Measurements from ENCODE around the gene CAMK2D. TPM values are rescaled to one million over a fixed set of nuclear protein-coding genes. Genes with fewer than 3 reads are reported as not detected.

CAMK2D gene
- total RNA-seq, 1 donor = 207 TPM

DNA sequence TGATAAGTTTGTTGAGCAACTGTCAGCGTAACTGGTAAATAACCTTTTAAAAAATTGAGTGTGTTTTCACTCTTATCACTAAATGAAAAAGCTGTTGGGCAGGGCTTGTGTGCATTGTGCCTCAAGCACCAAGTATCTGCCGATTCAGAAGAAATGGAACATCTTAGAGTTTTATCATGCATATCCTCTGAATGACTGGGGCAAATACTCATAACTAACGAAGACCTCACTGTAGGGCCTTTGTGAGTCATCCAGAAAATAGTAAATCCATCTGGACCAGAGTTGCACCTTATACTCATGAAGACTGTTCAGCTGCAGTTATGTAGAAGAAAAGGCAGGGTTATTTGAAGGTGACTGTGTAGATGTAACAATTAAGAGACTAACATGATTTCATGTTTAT is 222.1 kb downstream of the CAMK2D start:
- H3K36me3 ChIP-seq (ENCODE audit: insufficient read depth, low read length) = peaks cover 5% of the 10 kb centered on the region
- TF ChIP-seq CTCF (IDR thresholded peaks at IDR 0.05; ENCODE audit: extremely low read depth, low read depth, low read length) = no peak
- H3K9me3 ChIP-seq (ENCODE audit: low read depth, low read length) = no peaks in the 10 kb centered on the region
- no peaks in the 10 kb centered on the region for H3K27me3 ChIP-seq (ENCODE audit: insufficient read depth, low read length)
- no peak overlapping the region for H2AFZ ChIP-seq (ENCODE audit: low read length)
- H3K27ac ChIP-seq (ENCODE audit: low read depth, low read length) = peak overlapping the region; percentile 27
- H3K4me3 ChIP-seq (ENCODE audit: insufficient read depth, low read length) = no peak overlapping the region
- DNase-seq (ENCODE audit: insufficient read length, low spot score, missing footprints) = peak; percentile 22
- H3K4me2 ChIP-seq (ENCODE audit: insufficient read depth, low read length) = no peak overlapping the region
- H3K79me2 ChIP-seq (ENCODE audit: insufficient read depth, low read length) = peaks cover 3% of the 10 kb centered on the region
- H3K4me1 ChIP-seq (ENCODE audit: insufficient read depth, low read length) = peaks cover 32% of the 10 kb centered on the region
- no peaks in the 10 kb centered on the region for H4K20me1 ChIP-seq (ENCODE audit: insufficient read depth, low read length)

GRCh38 chr4:113537628-113538027 is 223.9 kb downstream of the CAMK2D start:
- Histone ChIP-seq H3K27ac (ENCODE audit: low read depth, low read length) (no peak overlapping the region), H3K4me1 (ENCODE audit: insufficient read depth, low read length) (peaks cover 34% of the 10 kb centered on the region), H3K79me2 (ENCODE audit: insufficient read depth, low read length) (peaks cover 3% of the 10 kb centered on the region), H3K9me3 (ENCODE audit: low read depth, low read length) (no peaks in the 10 kb centered on the region), H3K4me3 (ENCODE audit: insufficient read depth, low read length) (no peak overlapping the region), H3K27me3 (ENCODE audit: insufficient read depth, low read length) (no peaks in the 10 kb centered on the region), H3K36me3 (ENCODE audit: insufficient read depth, low read length) (peaks cover 5% of the 10 kb centered on the region), H4K20me1 (ENCODE audit: insufficient read depth, low read length) (no peaks in the 10 kb centered on the region), H2AFZ (ENCODE audit: low read length) (no peak overlapping the region), H3K4me2 (ENCODE audit: insufficient read depth, low read length) (no peak overlapping the region)
- no peak for DNase-seq (ENCODE audit: insufficient read length, low spot score, missing footprints)
- TF ChIP-seq CTCF (IDR thresholded peaks at IDR 0.05; ENCODE audit: extremely low read depth, low read depth, low read length) = no peak

GRCh38 chr4:113537203-113537602 is 224.3 kb downstream of the CAMK2D start:
- Histone ChIP-seq H3K27ac (ENCODE audit: low read depth, low read length) (no peak overlapping the region), H3K4me2 (ENCODE audit: insufficient read depth, low read length) (no peak overlapping the region), H3K36me3 (ENCODE audit: insufficient read depth, low read length) (peaks cover 9% of the 10 kb centered on the region), H3K9me3 (ENCODE audit: low read depth, low read length) (no peaks in the 10 kb centered on the region), H4K20me1 (ENCODE audit: insufficient read depth, low read length) (no peaks in the 10 kb centered on the region), H3K79me2 (ENCODE audit: insufficient read depth, low read length) (peaks cover 3% of the 10 kb centered on the region), H3K4me1 (ENCODE audit: insufficient read depth, low read length) (peaks cover 34% of the 10 kb centered on the region), H3K27me3 (ENCODE audit: insufficient read depth, low read length) (no peaks in the 10 kb centered on the region), H2AFZ (ENCODE audit: low read length) (no peak overlapping the region), H3K4me3 (ENCODE audit: insufficient read depth, low read length) (no peak overlapping the region)
- no peak for TF ChIP-seq CTCF (IDR thresholded peaks at IDR 0.05; ENCODE audit: extremely low read depth, low read depth, low read length)
- no peak for DNase-seq (ENCODE audit: insufficient read length, low spot score, missing footprints)

- no peaks in the 10 kb centered on the region for H3K27me3 ChIP-seq (ENCODE audit: insufficient read depth, low read length)
- no peak overlapping the region for H2AFZ ChIP-seq (ENCODE audit: low read length)
- H3K27ac ChIP-seq (ENCODE audit: low read depth, low read length) = peak overlapping the region; percentile 76
- peaks cover 25% of the 10 kb centered on the region for H3K36me3 ChIP-seq (ENCODE audit: insufficient read depth, low read length)
- H3K4me3 ChIP-seq (ENCODE audit: insufficient read depth, low read length) = no peak overlapping the region
- peak overlapping the region; percentile 6 for H3K4me2 ChIP-seq (ENCODE audit: insufficient read depth, low read length)
- H4K20me1 ChIP-seq (ENCODE audit: insufficient read depth, low read length) = no peaks in the 10 kb centered on the region
- DNase-seq (ENCODE audit: insufficient read length, low spot score, missing footprints) = peak; percentile 51
- H3K79me2 ChIP-seq (ENCODE audit: insufficient read depth, low read length) = peaks cover 3% of the 10 kb centered on the region
- TF ChIP-seq CTCF (IDR thresholded peaks at IDR 0.05; ENCODE audit: extremely low read depth, low read depth, low read length) = no peak
- H3K9me3 ChIP-seq (ENCODE audit: low read depth, low read length) = no peaks in the 10 kb centered on the region
- peaks cover 24% of the 10 kb centered on the region for H3K4me1 ChIP-seq (ENCODE audit: insufficient read depth, low read length)
Observed at GRCh38 chr4:113534711-113535110, 226.8 kb downstream of the CAMK2D start.

Data from osteoblast (primary cell).